Activated B cell treated with CpG ODN at 0.5 μM for 24 hours (primary cell): Measurements from ENCODE around the gene GATA1. TPM values are rescaled to one million over a fixed set of nuclear protein-coding genes. Genes with fewer than 3 reads are reported as not detected.

Experiments
- ATAC-seq: fragments of 200-7000 bp; cut with Tn5 transposase; one replicate; pipeline ENCODE4 v1.10.0; 2021; ENCODE audit warnings: low read depth, mild to moderate bottlenecking, moderate library complexity
- CTCF ChIA-PET: fragments of 350-600 bp; sonication (Branson Sonifier 250); formaldehyde crosslinking; loops from one replicate; lab custom pipeline; 2021; ENCODE audit warnings: antibody characterized with exemption; lab: Charles Lee
- POLR2A ChIA-PET: fragments of 350-600 bp; sonication (Branson Sonifier 250); formaldehyde crosslinking; loops from one replicate; lab custom pipeline; 2021; ENCODE audit warnings: antibody characterized with exemption; lab: Charles Lee
- DNase-seq: peaks from one replicate; pipeline ENCODE4 v3.0.0; 2022
- H3K27ac Mint-ChIP-seq: one replicate; pipeline ENCODE4 v1.8.0; 2020; ENCODE audit warnings: mixed read lengths
- H3K27me3 Mint-ChIP-seq: one replicate; pipeline ENCODE4 v1.8.0; 2021; ENCODE audit warnings: mixed read lengths
- H3K36me3 Mint-ChIP-seq: one replicate; pipeline ENCODE4 v1.8.0; 2021; ENCODE audit warnings: low read depth, mixed read lengths
- H3K4me1 Mint-ChIP-seq: one replicate; pipeline ENCODE4 v1.8.0; 2021; ENCODE audit warnings: mixed read lengths
- H3K4me3 Mint-ChIP-seq: one replicate; pipeline ENCODE4 v1.8.0; 2020; ENCODE audit warnings: mild to moderate bottlenecking, mixed read lengths
- H3K9me3 Mint-ChIP-seq: one replicate; pipeline ENCODE4 v1.8.0; 2020; ENCODE audit warnings: mixed read lengths
- intact Hi-C: fragments of 100-400 bp; cut with micrococcal nuclease; formaldehyde crosslinking; loops from one replicate; pipeline ENCODE4 v1.15.1; 2024
- total RNA-seq: library from RNA; stranded (reverse); gene quantifications from 2 replicates; pipeline ENCODE4 v1.2.3, GENCODE V29; 2022
- TF ChIP-seq, protein P1 (sequence below): fragments of 200-600 bp; IDR thresholded peaks from one replicate; pipeline ENCODE4 v1.8.0; 2022; ENCODE audit warnings: antibody characterized with exemption, mild to moderate bottlenecking

The GATA1 gene
- total RNA-seq, 1 donor from 2014 or later: not detected

DNA sequence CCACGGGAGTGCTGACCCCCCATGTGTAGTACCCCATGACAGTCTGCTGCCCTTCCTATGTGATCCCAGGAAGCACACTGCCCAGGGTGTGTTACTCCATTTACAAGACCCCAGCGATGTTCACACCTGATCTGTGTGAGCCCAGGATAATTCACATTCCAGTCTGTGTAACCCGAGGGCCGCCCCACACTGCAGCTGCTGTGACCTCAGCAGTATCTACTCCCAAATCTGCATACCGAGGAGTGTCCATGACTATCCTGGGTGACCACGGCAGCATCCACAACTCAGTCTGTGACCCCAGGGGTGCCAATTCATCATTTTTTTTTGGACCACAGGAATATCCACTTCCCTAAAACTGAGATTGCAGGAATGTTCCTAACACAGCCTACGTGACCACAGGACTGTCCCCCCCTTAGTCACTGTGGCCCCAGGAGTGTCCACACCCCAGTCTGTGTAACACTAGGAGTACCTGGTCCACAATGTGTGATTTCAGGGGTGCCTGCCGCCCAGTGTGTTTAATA lies 32.6 kb upstream of the GATA1 start:
- POLR2A ChIA-PET: no interaction called here
- Mint-ChIP-seq H3K27me3 (no peaks in the 10 kb centered on the region), H3K4me1 (no peaks in the 10 kb centered on the region), H3K36me3 (no peaks in the 10 kb centered on the region), H3K4me3 (no peak overlapping the region), H3K9me3 (no peaks in the 10 kb centered on the region), H3K27ac (no peak overlapping the region)
- no peak for ATAC-seq
- intact Hi-C loops: no loop called here
- TF ChIP-seq, protein P1, sequence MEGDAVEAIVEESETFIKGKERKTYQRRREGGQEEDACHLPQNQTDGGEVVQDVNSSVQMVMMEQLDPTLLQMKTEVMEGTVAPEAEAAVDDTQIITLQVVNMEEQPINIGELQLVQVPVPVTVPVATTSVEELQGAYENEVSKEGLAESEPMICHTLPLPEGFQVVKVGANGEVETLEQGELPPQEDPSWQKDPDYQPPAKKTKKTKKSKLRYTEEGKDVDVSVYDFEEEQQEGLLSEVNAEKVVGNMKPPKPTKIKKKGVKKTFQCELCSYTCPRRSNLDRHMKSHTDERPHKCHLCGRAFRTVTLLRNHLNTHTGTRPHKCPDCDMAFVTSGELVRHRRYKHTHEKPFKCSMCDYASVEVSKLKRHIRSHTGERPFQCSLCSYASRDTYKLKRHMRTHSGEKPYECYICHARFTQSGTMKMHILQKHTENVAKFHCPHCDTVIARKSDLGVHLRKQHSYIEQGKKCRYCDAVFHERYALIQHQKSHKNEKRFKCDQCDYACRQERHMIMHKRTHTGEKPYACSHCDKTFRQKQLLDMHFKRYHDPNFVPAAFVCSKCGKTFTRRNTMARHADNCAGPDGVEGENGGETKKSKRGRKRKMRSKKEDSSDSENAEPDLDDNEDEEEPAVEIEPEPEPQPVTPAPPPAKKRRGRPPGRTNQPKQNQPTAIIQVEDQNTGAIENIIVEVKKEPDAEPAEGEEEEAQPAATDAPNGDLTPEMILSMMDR: no peak
- CTCF ChIA-PET: no interaction called here
- DNase-seq: no peak

DNA sequence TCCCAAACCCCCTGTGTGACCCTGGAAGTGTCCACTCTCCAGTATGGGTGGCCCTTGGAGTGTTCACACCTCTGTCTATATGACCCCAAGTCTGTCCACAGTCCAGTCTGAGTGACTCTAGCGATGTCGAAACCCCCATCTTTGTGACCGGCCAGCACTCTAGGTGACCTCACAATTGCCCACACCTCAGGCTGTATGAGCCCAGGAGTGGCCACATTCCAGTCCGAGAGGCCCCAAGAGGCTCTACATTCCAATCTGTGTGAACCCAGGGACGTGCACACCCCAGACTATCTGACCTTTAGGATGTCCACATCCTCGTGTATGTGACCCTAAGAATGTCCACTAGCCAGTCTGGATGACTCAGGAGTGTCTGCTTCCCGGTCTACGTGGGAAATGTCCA lies 32.2 kb upstream of the GATA1 start:
- CTCF ChIA-PET: no interaction called here
- no peak overlapping the region for H3K27ac Mint-ChIP-seq
- no peaks in the 10 kb centered on the region for H3K27me3 Mint-ChIP-seq
- intact Hi-C loops: no loop called here
- no peaks in the 10 kb centered on the region for H3K4me1 Mint-ChIP-seq
- TF ChIP-seq, protein P1: no peak
- no peaks in the 10 kb centered on the region for H3K9me3 Mint-ChIP-seq
- no peak overlapping the region for H3K4me3 Mint-ChIP-seq
- POLR2A ChIA-PET: no interaction called here
- no peaks in the 10 kb centered on the region for H3K36me3 Mint-ChIP-seq
- no peak for DNase-seq
- ATAC-seq: no peak

DNA sequence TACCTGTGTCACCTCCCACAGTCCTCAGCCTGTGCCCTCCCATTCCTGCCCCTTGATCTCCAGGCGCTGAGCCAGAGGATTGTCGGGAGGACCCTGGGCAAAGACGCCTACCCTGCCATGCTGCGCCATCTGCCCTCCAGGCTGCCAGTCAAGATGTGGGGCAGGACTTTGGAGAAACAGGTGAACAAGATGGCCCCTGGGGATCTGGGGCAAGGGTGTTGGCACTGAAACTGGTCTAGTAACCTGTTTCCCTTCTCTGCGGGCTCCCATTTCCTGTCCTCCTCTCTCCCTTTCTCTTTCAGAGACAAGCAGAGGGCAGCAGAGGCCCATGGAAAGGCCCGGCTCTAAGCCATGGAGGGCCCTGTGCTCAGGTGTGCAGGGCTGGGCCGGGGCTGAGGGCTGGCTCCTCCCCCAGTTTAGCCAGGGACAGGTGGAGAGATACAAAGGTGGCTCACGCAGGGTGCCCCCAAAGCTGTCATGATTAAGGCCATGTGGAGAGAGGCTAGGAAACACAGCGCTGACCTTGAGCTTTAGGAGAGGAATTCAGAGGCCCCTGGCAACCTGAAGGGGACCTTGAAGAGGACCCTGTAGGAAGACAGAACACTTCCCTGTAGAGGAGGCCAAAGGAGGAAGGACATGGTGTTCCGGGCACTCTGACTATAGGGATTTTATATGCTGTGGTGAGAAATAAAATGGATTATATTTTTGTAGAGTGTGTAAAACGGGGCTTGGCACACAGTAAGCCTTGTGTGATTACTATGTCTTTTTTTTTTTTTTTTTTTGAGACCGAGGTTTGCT lies 24.5 kb upstream of the GATA1 start, which contains the start of gene GLOD5:
TSS of gene GLOD5 (plus strand) at position 74 of the 798 bp plus-strand sequence. CDS start at position 118, 44 bp downstream.
- H3K4me1 Mint-ChIP-seq: no peaks in the 10 kb centered on the region
- POLR2A ChIA-PET: no interaction called here
- no peak within 1 kb of the TSS for H3K4me3 Mint-ChIP-seq
- H3K36me3 Mint-ChIP-seq: no peaks in the 10 kb centered on the region
- H3K9me3 Mint-ChIP-seq: no peaks in the 10 kb centered on the region
- no peak within 1 kb of the TSS for H3K27ac Mint-ChIP-seq
- no peak for DNase-seq
- CTCF ChIA-PET: interaction anchor here (1.3 kb wide), 1 partner anchor 130 kb away, joined by 3 read pairs; no protein-coding TSS in a partner anchor
- no peak for ATAC-seq
- TF ChIP-seq, protein P1: no peak
- peaks cover 2% of the 10 kb centered on the region for H3K27me3 Mint-ChIP-seq
- intact Hi-C loops: no loop called here

DNA sequence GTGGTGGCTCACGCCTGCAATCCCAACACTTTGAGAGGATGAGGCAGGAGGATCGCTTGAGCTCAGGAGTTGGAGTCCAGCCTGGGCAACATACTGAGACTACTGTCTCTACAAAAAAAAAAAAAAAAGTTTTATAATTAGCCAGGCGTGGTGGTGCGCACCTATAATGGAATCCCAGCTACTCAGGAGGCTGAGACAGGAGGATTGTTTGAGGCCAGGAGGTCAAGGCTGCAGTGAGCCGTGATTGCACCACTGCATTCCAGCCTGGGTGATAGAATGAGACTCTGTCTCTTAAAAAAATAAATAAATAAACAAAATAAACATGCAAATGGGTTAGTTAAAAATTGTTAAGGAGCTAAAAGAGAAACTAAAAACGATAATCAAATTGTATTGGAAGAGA lies 17.2 kb upstream of the GATA1 start:
- no peaks in the 10 kb centered on the region for H3K27me3 Mint-ChIP-seq
- H3K27ac Mint-ChIP-seq: no peak overlapping the region
- no peak for ATAC-seq
- TF ChIP-seq, protein P1: no peak
- intact Hi-C loops: no loop called here
- ChIA-PET CTCF (no interaction called here), POLR2A (no interaction called here)
- H3K4me1 Mint-ChIP-seq: no peaks in the 10 kb centered on the region
- H3K9me3 Mint-ChIP-seq: no peaks in the 10 kb centered on the region
- no peak overlapping the region for H3K4me3 Mint-ChIP-seq
- H3K36me3 Mint-ChIP-seq: no peaks in the 10 kb centered on the region
- no peak for DNase-seq

DNA sequence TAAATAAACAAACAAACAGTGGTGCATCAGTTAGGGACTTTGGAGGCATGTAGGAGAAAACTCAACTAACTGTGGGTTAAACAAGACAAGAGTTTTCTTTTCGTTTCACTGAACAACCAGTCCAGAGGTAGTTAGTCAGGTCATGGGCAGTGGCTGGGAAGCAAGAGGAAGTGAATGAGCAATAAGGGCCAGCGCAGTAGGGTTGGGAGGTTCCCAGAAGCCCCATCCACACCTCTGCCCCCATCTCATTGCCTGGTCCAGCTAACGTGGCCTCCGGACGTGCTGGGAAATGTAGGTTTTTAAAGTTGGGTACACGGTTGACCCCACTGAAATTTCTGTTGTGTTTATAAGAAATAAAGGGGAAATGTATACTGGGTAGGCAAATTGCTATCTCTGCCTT lies 16.1 kb upstream of the GATA1 start:
- ATAC-seq (no peak), DNase-seq (no peak)
- POLR2A ChIA-PET: no interaction called here
- no peak overlapping the region for H3K27ac Mint-ChIP-seq
- no peaks in the 10 kb centered on the region for H3K9me3 Mint-ChIP-seq
- TF ChIP-seq, protein P1: no peak
- peaks cover 4% of the 10 kb centered on the region for H3K27me3 Mint-ChIP-seq
- no peaks in the 10 kb centered on the region for H3K4me1 Mint-ChIP-seq
- H3K4me3 Mint-ChIP-seq: no peak overlapping the region
- CTCF ChIA-PET: no interaction called here
- intact Hi-C loops: no loop called here
- H3K36me3 Mint-ChIP-seq: no peaks in the 10 kb centered on the region
